Neural cell (in vitro differentiated cells): ENCODE measurements around the gene PRSS33. TPM values are rescaled to one million over a fixed set of nuclear protein-coding genes. Genes with fewer than 3 reads are reported as not detected.

Source experiments
- H2AFZ ChIP-seq: fragments of 200-600, 300-800 bp; sonication (generic), shearing (Covaris generic); 2 replicates; pipeline ENCODE4 v1.6.0; 2014; ENCODE audit warnings: low read depth, mild to moderate bottlenecking, antibody characterized with exemption, low read length, moderate library complexity
- H3F3A ChIP-seq: fragments of 200-600 bp; shearing (Covaris generic); 2 replicates; pipeline ENCODE4 v1.6.1; 2016; ENCODE audit warnings: mild to moderate bottlenecking, moderate library complexity, mixed read lengths, antibody characterized with exemption, low read length; ENCODE audit not compliant: insufficient read depth, poor library complexity, severe bottlenecking
- H3K27ac ChIP-seq: fragments of 200-600, 300-800 bp; sonication (generic), shearing (Covaris generic); 2 replicates; pipeline ENCODE4 v1.5.1; 2014; ENCODE audit warnings: mild to moderate bottlenecking, low read length, moderate library complexity
- H3K27me3 ChIP-seq: fragments of 300-800, 200-600 bp; sonication (generic), shearing (Covaris generic); 2 replicates; pipeline ENCODE4 v1.6.0; 2014; ENCODE audit warnings: mild to moderate bottlenecking, low read depth, low read length, moderate library complexity; ENCODE audit not compliant: insufficient read depth
- H3K36me3 ChIP-seq: fragments of 300-800, 200-600 bp; sonication (generic), shearing (Covaris generic); 2 replicates; pipeline ENCODE4 v1.5.1; 2014; ENCODE audit warnings: mild to moderate bottlenecking, antibody characterized with exemption, low read length, moderate library complexity; ENCODE audit not compliant: insufficient read depth
- H3K4me2 ChIP-seq: fragments of 300-800, 200-600 bp; sonication (generic), shearing (Covaris generic); 2 replicates; pipeline ENCODE4 v1.6.0; 2014; ENCODE audit warnings: mild to moderate bottlenecking, low read length
- H3K4me3 ChIP-seq: fragments of 300-800, 200-600 bp; sonication (generic), shearing (Covaris generic); 2 replicates; pipeline ENCODE4 v1.5.1; 2014; ENCODE audit warnings: mild to moderate bottlenecking, low read length, moderate library complexity
- H3K79me2 ChIP-seq: fragments of 200-600 bp; shearing (Covaris generic); replicated peaks from 2 replicates; pipeline ENCODE4 v1.6.0; 2014; ENCODE audit warnings: mild to moderate bottlenecking, low read length, moderate library complexity; ENCODE audit not compliant: insufficient read depth
- H3K9ac ChIP-seq: fragments of 300-800, 200-600 bp; sonication (generic), shearing (Covaris generic); 2 replicates; pipeline ENCODE4 v1.6.1; 2016; ENCODE audit warnings: mild to moderate bottlenecking, low read length, mixed read lengths
- H3K9me2 ChIP-seq: fragments of 200-600 bp; shearing (Covaris generic); 2 replicates; pipeline ENCODE4 v1.6.1; 2016; ENCODE audit warnings: mild to moderate bottlenecking, low read length, mixed read lengths; ENCODE audit not compliant: insufficient read depth
- H3K9me3 ChIP-seq: fragments of 200-600, 300-800 bp; sonication (generic), shearing (Covaris generic); 2 replicates; pipeline ENCODE4 v1.6.1; 2016; ENCODE audit warnings: mild to moderate bottlenecking, mixed run types, low read length, moderate library complexity, mixed read lengths
- H4K20me1 ChIP-seq: fragments of 200-600 bp; shearing (Covaris generic); 2 replicates; pipeline ENCODE4 v1.6.1; 2016; ENCODE audit warnings: mild to moderate bottlenecking, mixed run types; ENCODE audit not compliant: insufficient read depth
- CTCF ChIP-seq: fragments of 450-650 bp; IDR thresholded peaks from 2 replicates; pipeline ENCODE4 v1.5.1; 2014; ENCODE audit warnings: antibody characterized with exemption, mild to moderate bottlenecking, moderate library complexity; ENCODE audit not compliant: poor library complexity, severe bottlenecking
- EP300 ChIP-seq: fragments of 450-650 bp; conservative IDR thresholded peaks from 2 replicates; pipeline ENCODE4 v1.6.1; 2014; ENCODE audit warnings: antibody characterized with exemption, mild to moderate bottlenecking, moderate library complexity; ENCODE audit not compliant: poor library complexity, severe bottlenecking
- EZH2 ChIP-seq: fragments of 200-600, 300-800 bp; shearing (Covaris generic), sonication (generic); IDR thresholded peaks from 2 replicates; pipeline ENCODE4 v1.6.1; 2014; ENCODE audit warnings: antibody characterized with exemption, low read length, borderline replicate concordance, mild to moderate bottlenecking; ENCODE audit not compliant: insufficient read depth, poor library complexity, severe bottlenecking
- MXI1 ChIP-seq: fragments of 450-650 bp; conservative IDR thresholded peaks from 2 replicates; pipeline ENCODE4 v1.6.1; 2014; ENCODE audit warnings: antibody characterized with exemption, mild to moderate bottlenecking; ENCODE audit not compliant: poor library complexity, severe bottlenecking
- POLR2AphosphoS5 ChIP-seq: IDR thresholded peaks from 2 replicates; pipeline ENCODE4 v1.6.1; 2012
- RAD21 ChIP-seq: fragments of 450-650 bp; conservative IDR thresholded peaks from 2 replicates; pipeline ENCODE4 v1.6.1; 2014; ENCODE audit warnings: antibody characterized with exemption, mild to moderate bottlenecking, moderate library complexity
- REST ChIP-seq: IDR thresholded peaks from 2 replicates; pipeline ENCODE4 v1.6.1; 2012; ENCODE audit warnings: borderline replicate concordance
- SMC3 ChIP-seq: fragments of 450-650 bp; conservative IDR thresholded peaks from 2 replicates; pipeline ENCODE4 v1.6.1; 2014; ENCODE audit warnings: antibody characterized with exemption, mild to moderate bottlenecking, moderate library complexity; ENCODE audit not compliant: poor library complexity
- TAF1 ChIP-seq: IDR thresholded peaks from 2 replicates; pipeline ENCODE4 v1.6.1; 2012; ENCODE audit warnings: low read depth
- polyA plus RNA-seq: library from polyadenylated mRNA; depleted of rRNA; stranded (reverse); fragments of >200 nt; gene quantifications from 2 replicates; pipeline ENCODE4 v1.2.3, GENCODE V29; 2014

Gene PRSS33
- polyA plus RNA-seq, 1 donor from 2014 or later = not detected

- no peak overlapping the region for H3K4me2 ChIP-seq
- no peaks in the 10 kb centered on the region for H3K9me2 ChIP-seq
- no peaks in the 10 kb centered on the region for H3K9me3 ChIP-seq
- no peaks in the 10 kb centered on the region for H3K27me3 ChIP-seq
- H3K36me3 ChIP-seq = no peaks in the 10 kb centered on the region
- no peaks in the 10 kb centered on the region for H3K79me2 ChIP-seq
- H3F3A ChIP-seq = no peaks in the 10 kb centered on the region
- TF ChIP-seq EZH2 (no peak), SMC3 (no peak), REST (no peak), TAF1 (no peak), MXI1 (no peak), EP300 (no peak), RAD21 (no peak), CTCF (no peak)
- H3K9ac ChIP-seq = no peak overlapping the region
- H3K4me3 ChIP-seq = no peak overlapping the region
- no peak overlapping the region for H3K27ac ChIP-seq
- H2AFZ ChIP-seq = no peak overlapping the region
- H4K20me1 ChIP-seq = no peaks in the 10 kb centered on the region
Observed at GRCh38 chr16:2821487-2822157, 34.3 kb upstream of the PRSS33 start.

DNA sequence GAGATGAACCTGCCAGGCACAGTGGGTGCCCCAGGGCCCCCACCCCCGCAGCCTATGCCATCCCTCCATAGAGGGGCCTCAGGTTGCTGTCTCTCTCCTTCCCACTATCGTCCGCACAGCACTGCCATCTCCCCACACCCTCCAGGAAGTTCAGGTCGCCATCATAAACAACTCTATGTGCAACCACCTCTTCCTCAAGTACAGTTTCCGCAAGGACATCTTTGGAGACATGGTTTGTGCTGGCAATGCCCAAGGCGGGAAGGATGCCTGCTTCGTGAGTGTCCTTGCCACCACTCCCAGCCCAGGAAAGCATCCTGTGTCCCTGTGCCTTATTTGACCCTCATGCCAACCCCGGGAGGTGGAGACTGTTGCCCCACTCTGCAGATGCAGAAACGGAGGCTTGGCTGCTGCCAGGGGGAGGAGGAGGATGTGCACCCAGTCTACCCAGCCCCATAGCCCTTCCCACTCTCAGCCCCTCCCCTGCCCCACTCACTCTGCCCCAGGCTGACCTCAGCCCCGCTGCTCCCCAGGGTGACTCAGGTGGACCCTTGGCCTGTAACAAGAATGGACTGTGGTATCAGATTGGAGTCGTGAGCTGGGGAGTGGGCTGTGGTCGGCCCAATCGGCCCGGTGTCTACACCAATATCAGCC is 33.6 kb upstream of the PRSS33 start:
- H3K36me3 ChIP-seq = no peaks in the 10 kb centered on the region
- no peak overlapping the region for H3K4me3 ChIP-seq
- no peaks in the 10 kb centered on the region for H3K9me3 ChIP-seq
- H4K20me1 ChIP-seq = no peaks in the 10 kb centered on the region
- no peak overlapping the region for H3K9ac ChIP-seq
- no peaks in the 10 kb centered on the region for H3K9me2 ChIP-seq
- H3K79me2 ChIP-seq = no peaks in the 10 kb centered on the region
- H2AFZ ChIP-seq = no peak overlapping the region
- no peaks in the 10 kb centered on the region for H3K27me3 ChIP-seq
- H3K27ac ChIP-seq = no peak overlapping the region
- H3K4me2 ChIP-seq = no peak overlapping the region
- TF ChIP-seq REST (no peak), SMC3 (no peak), TAF1 (no peak), MXI1 (no peak), EZH2 (no peak), CTCF (no peak), POLR2AphosphoS5 (no peak)
- H3F3A ChIP-seq = no peaks in the 10 kb centered on the region
